HCT116 (cell line): ENCODE results near the gene TRABD. TPM values are rescaled to one million over a fixed set of nuclear protein-coding genes. Genes with fewer than 3 reads are reported as not detected.

Source experiments
- ATAC-seq: fragments of 200-7000 bp; cut with Tn5 transposase; 2 replicates; pipeline ENCODE4 v1.9.1; 2020; ENCODE audit warnings: mild to moderate bottlenecking, moderate library complexity
- BruUV-seq: library from RNA; stranded (reverse); fragments of 400-500 nt; replicated peaks from 2 replicates; lab custom pipeline; 2021; lab: Mats Ljungman, UMichigan
- CTCF ChIA-PET: fragments of 300-600 bp; sonication (Branson Sonifier 250); formaldehyde crosslinking; loops from one replicate; lab custom pipeline; 2021; ENCODE audit warnings: antibody characterized with exemption; lab: Charles Lee
- POLR2A ChIA-PET: fragments of 300-600, 350-600 bp; sonication (Branson Sonifier 250); formaldehyde crosslinking; loops from one replicate; lab custom pipeline; 2021; ENCODE audit warnings: antibody characterized with exemption; lab: Charles Lee
- RAD21 ChIA-PET, 2 experiments: fragments of 300-600 bp; sonication (Branson Sonifier 250); formaldehyde crosslinking; loops; one replicate each; lab custom pipeline; 2023; ENCODE audit warnings: low total read pairs in 2 of 2; ENCODE audit not compliant: uncharacterized antibody in 2 of 2, unreplicated experiment in 2 of 2, low non-redundant PET in 1 of 2; lab: Charles Lee
- DNase-seq: peaks from one replicate; pipeline ENCODE4 v3.0.0-alpha.2; 2010; ENCODE audit warnings: low read depth, low spot score
- H2AFZ ChIP-seq: fragments of 200-600 bp; shearing (Covaris generic), sonication (generic); 2 replicates; pipeline ENCODE4 v1.6.1; 2017; ENCODE audit warnings: low read depth, mixed run types, mixed read lengths, antibody characterized with exemption, low read length; ENCODE audit not compliant: poor library complexity, severe bottlenecking
- H3K27ac ChIP-seq: 2 replicates; pipeline ENCODE4 v1.5.1; 2012; ENCODE audit warnings: low read depth, low read length
- H3K27me3 ChIP-seq: fragments of 200-600 bp; sonication (generic); 2 replicates; pipeline ENCODE4 v1.6.1; 2016; ENCODE audit warnings: mixed run types, low read length, mixed read lengths; ENCODE audit not compliant: insufficient read depth
- H3K36me3 ChIP-seq, 2 experiments: fragments of 200-500 bp in 1 of 2; fragments of 200-600 bp in 1 of 2; sonication (Bioruptor generic) in 1 of 2; sonication (generic) in 1 of 2; 2 replicates each; pipeline versions ENCODE4 v1.5.1 to v1.6.1; 2014 to 2016; ENCODE audit warnings: low read length in 2 of 2, inconsistent platforms in 1 of 2, mixed read lengths in 1 of 2, mixed run types in 1 of 2; ENCODE audit not compliant: insufficient read depth in 2 of 2, control insufficient read depth in 1 of 2
- H3K4me1 ChIP-seq, 2 experiments: fragments of 200-600 bp in 1 of 2; sonication (generic) in 1 of 2; 2 replicates each; pipeline versions ENCODE4 v1.5.1 to v1.6.1; 2012 to 2017; ENCODE audit warnings: low read length in 2 of 2, inconsistent platforms in 1 of 2, mild to moderate bottlenecking in 1 of 2, mixed read lengths in 1 of 2, mixed run types in 1 of 2, moderate library complexity in 1 of 2; ENCODE audit not compliant: insufficient read depth in 2 of 2, control insufficient read depth in 1 of 2
- H3K4me2 ChIP-seq: fragments of 200-600 bp; sonication (generic); 2 replicates; pipeline ENCODE4 v1.6.1; 2017; ENCODE audit warnings: mixed run types, low read length, mixed read lengths
- H3K4me3 ChIP-seq, 2 experiments: fragments of 200-600 bp in 1 of 2; sonication (generic) in 1 of 2; replicated peaks in 1 of 2; 2 replicates each; pipeline ENCODE4 v1.5.1; 2011 to 2016; ENCODE audit warnings: low read length in 2 of 2, control low read depth in 1 of 2, low read depth in 1 of 2, mild to moderate bottlenecking in 1 of 2, mixed read lengths in 1 of 2, mixed run types in 1 of 2
- H3K79me2 ChIP-seq: fragments of 200-600 bp; sonication (generic); 2 replicates; pipeline ENCODE4 v1.6.1; 2017; ENCODE audit warnings: mild to moderate bottlenecking, mixed run types, low read length, moderate library complexity, mixed read lengths; ENCODE audit not compliant: insufficient read depth
- H3K9ac ChIP-seq: fragments of 200-600 bp; sonication (generic); 2 replicates; pipeline ENCODE4 v1.6.1; 2016; ENCODE audit warnings: low read length, mixed read lengths
- H3K9me2 ChIP-seq: fragments of 200-600 bp; sonication (generic), shearing (Covaris generic); 2 replicates; pipeline ENCODE4 v1.6.1; 2017; ENCODE audit warnings: mixed run types, mild to moderate bottlenecking, moderate library complexity; ENCODE audit not compliant: insufficient read depth
- H3K9me3 ChIP-seq, 2 experiments: fragments of 200-500 bp in 1 of 2; fragments of 200-600 bp in 1 of 2; sonication (Bioruptor generic) in 1 of 2; sonication (generic) in 1 of 2; 2 replicates each; pipeline ENCODE4 v1.6.1; 2014 to 2017; ENCODE audit warnings: low read length in 2 of 2, mixed read lengths in 2 of 2, inconsistent platforms in 1 of 2, low read depth in 1 of 2, mild to moderate bottlenecking in 1 of 2, mixed run types in 1 of 2, moderate library complexity in 1 of 2; ENCODE audit not compliant: control insufficient read depth in 1 of 2, insufficient read depth in 1 of 2
- H4K20me1 ChIP-seq: fragments of 200-600 bp; sonication (generic), shearing (Covaris generic); 2 replicates; pipeline ENCODE4 v1.6.1; 2017; ENCODE audit warnings: mixed run types, mild to moderate bottlenecking, moderate library complexity; ENCODE audit not compliant: insufficient read depth
- CBX3 ChIP-seq: IDR thresholded peaks from 2 replicates; pipeline ENCODE4 v1.6.1; 2012; ENCODE audit warnings: low read depth
- EGR1 ChIP-seq: IDR thresholded peaks from 2 replicates; pipeline ENCODE4 v1.6.1; 2012; ENCODE audit warnings: low read depth
- ELF1 ChIP-seq: IDR thresholded peaks from 2 replicates; pipeline ENCODE4 v1.6.1; 2012; ENCODE audit warnings: low read depth, borderline replicate concordance
- EZH2phosphoT487 ChIP-seq: fragments of 200-600 bp; IDR thresholded peaks from 2 replicates; pipeline ENCODE4 v1.6.1; 2018; ENCODE audit warnings: antibody characterized with exemption, borderline replicate concordance
- FOSL1 ChIP-seq: IDR thresholded peaks from 2 replicates; pipeline ENCODE4 v1.6.1; 2012; ENCODE audit warnings: low read depth
- POLR2A ChIP-seq: IDR thresholded peaks from 2 replicates; pipeline ENCODE4 v1.7.0; 2011; ENCODE audit warnings: borderline replicate concordance; ENCODE audit not compliant: insufficient read depth, insufficient read length; ENCODE audit errors: extremely low read depth
- RAD21 ChIP-seq: IDR thresholded peaks from 2 replicates; pipeline ENCODE4 v1.6.1; 2012; ENCODE audit warnings: low read depth, mild to moderate bottlenecking
- REST ChIP-seq: IDR thresholded peaks from 2 replicates; pipeline ENCODE4 v1.6.1; 2012; ENCODE audit warnings: low read depth
- SIN3A ChIP-seq: IDR thresholded peaks from 2 replicates; pipeline ENCODE4 v1.6.1; 2012; ENCODE audit warnings: low read depth
- SP1 ChIP-seq: IDR thresholded peaks from 2 replicates; pipeline ENCODE4 v1.6.1; 2012; ENCODE audit warnings: low read depth
- TCF7L2 ChIP-seq: IDR thresholded peaks from 2 replicates; pipeline ENCODE4 v1.7.0; 2011; ENCODE audit warnings: borderline replicate concordance, inconsistent platforms; ENCODE audit not compliant: insufficient read depth, insufficient read length; ENCODE audit errors: extremely low read depth
- YY1 ChIP-seq: IDR thresholded peaks from 2 replicates; pipeline ENCODE4 v1.6.1; 2011; ENCODE audit warnings: low read length, low read depth, moderate library complexity, mild to moderate bottlenecking; ENCODE audit not compliant: insufficient replicate concordance; ENCODE audit errors: extremely low read depth
- ZFX ChIP-seq: fragments of 450-650 bp; IDR thresholded peaks from 2 replicates; pipeline ENCODE4 v1.6.1; 2017
- ZNF274 ChIP-seq: fragments of 200-500 bp; sonication (Bioruptor generic); IDR thresholded peaks from 2 replicates; pipeline ENCODE4 v1.6.1; 2014; ENCODE audit warnings: mild to moderate bottlenecking, low read depth, low read length, inconsistent platforms
- intact Hi-C: fragments of 100-400 bp; cut with micrococcal nuclease; formaldehyde crosslinking; loops from 2 replicates; pipeline ENCODE4 v1.10.0; 2022
- total RNA-seq: library from RNA; stranded (reverse); gene quantifications from one replicate; pipeline ENCODE4 v1.2.1, GENCODE V29; 2021; ENCODE audit not compliant: unreplicated experiment
- TF ChIP-seq, protein P1 (sequence below): IDR thresholded peaks from 2 replicates; pipeline ENCODE4 v1.6.1; 2012
- TF ChIP-seq, protein P2 (sequence below): IDR thresholded peaks from 2 replicates; pipeline ENCODE4 v1.6.1; 2012

Gene TRABD
- total RNA-seq, 1 experiment from 2014 or later = 90.3 TPM

GRCh38 chr22:50140615-50141014 is 45.1 kb upstream of the TRABD start:
- Histone ChIP-seq H3K4me2 (no peak overlapping the region), H3K79me2 (no peaks in the 10 kb centered on the region), H3K27me3 (no peaks in the 10 kb centered on the region), H2AFZ (no peak overlapping the region), H3K36me3 (no peaks in the 10 kb centered on the region), H3K9me3 (no peaks in the 10 kb centered on the region), H4K20me1 (no peaks in the 10 kb centered on the region), H3K4me1 (no peaks in the 10 kb centered on the region), H3K9ac (no peak overlapping the region), H3K27ac (no peak overlapping the region), H3K9me2 (no peaks in the 10 kb centered on the region), H3K4me3 (no peak overlapping the region)
- ChIA-PET RAD21 (interaction anchor here in 1 of 2 experiments (0.7 kb wide), 1 partner anchor 210 kb away, joined by 4 read pairs; no protein-coding TSS in a partner anchor), CTCF (no interaction called here), POLR2A (no interaction called here)
- intact Hi-C loops = no loop called here
- ATAC-seq = no peak
- no TSS peak for BruUV-seq
- TF ChIP-seq REST = no peak
- TF ChIP-seq RAD21 = no peak
- no peak for TF ChIP-seq ZFX
- TF ChIP-seq POLR2A = no peak
- no peak for TF ChIP-seq YY1
- no peak for TF ChIP-seq SP1
- no peak for TF ChIP-seq EGR1
- TF ChIP-seq, protein P1, sequence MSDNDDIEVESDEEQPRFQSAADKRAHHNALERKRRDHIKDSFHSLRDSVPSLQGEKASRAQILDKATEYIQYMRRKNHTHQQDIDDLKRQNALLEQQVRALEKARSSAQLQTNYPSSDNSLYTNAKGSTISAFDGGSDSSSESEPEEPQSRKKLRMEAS = no peak
- TF ChIP-seq TCF7L2 = no peak
- TF ChIP-seq, protein P2, sequence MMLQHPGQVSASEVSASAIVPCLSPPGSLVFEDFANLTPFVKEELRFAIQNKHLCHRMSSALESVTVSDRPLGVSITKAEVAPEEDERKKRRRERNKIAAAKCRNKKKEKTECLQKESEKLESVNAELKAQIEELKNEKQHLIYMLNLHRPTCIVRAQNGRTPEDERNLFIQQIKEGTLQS = no peak
- no peak for TF ChIP-seq CBX3
- TF ChIP-seq EZH2phosphoT487 = no peak
- TF ChIP-seq SIN3A = no peak
- TF ChIP-seq ZNF274 = no peak
- no peak for TF ChIP-seq FOSL1
- TF ChIP-seq ELF1 = no peak
- no peak for DNase-seq
